HCT116 (cell line): Measurements from ENCODE around the gene OR5A2. TPM values are rescaled to one million over a fixed set of nuclear protein-coding genes. Genes with fewer than 3 reads are reported as not detected.

ENCODE experiments used
- ATAC-seq: fragments of 200-7000 bp; cut with Tn5 transposase; 2 replicates; pipeline ENCODE4 v1.9.1; 2020; ENCODE audit warnings: mild to moderate bottlenecking, moderate library complexity
- BruUV-seq: library from RNA; stranded (reverse); fragments of 400-500 nt; replicated peaks from 2 replicates; lab custom pipeline; 2021; lab: Mats Ljungman, UMichigan
- CTCF ChIA-PET: fragments of 300-600 bp; sonication (Branson Sonifier 250); formaldehyde crosslinking; loops from one replicate; lab custom pipeline; 2021; ENCODE audit warnings: antibody characterized with exemption; lab: Charles Lee
- POLR2A ChIA-PET: fragments of 300-600, 350-600 bp; sonication (Branson Sonifier 250); formaldehyde crosslinking; loops from one replicate; lab custom pipeline; 2021; ENCODE audit warnings: antibody characterized with exemption; lab: Charles Lee
- RAD21 ChIA-PET, 2 experiments: fragments of 300-600 bp; sonication (Branson Sonifier 250); formaldehyde crosslinking; loops; one replicate each; lab custom pipeline; 2023; ENCODE audit warnings: low total read pairs in 2 of 2; ENCODE audit not compliant: uncharacterized antibody in 2 of 2, unreplicated experiment in 2 of 2, low non-redundant PET in 1 of 2; lab: Charles Lee
- DNase-seq: peaks from one replicate; pipeline ENCODE4 v3.0.0-alpha.2; 2010; ENCODE audit warnings: low read depth, low spot score
- H2AFZ ChIP-seq: fragments of 200-600 bp; shearing (Covaris generic), sonication (generic); 2 replicates; pipeline ENCODE4 v1.6.1; 2017; ENCODE audit warnings: low read depth, mixed run types, mixed read lengths, antibody characterized with exemption, low read length; ENCODE audit not compliant: poor library complexity, severe bottlenecking
- H3K27ac ChIP-seq: 2 replicates; pipeline ENCODE4 v1.5.1; 2012; ENCODE audit warnings: low read depth, low read length
- H3K27me3 ChIP-seq: fragments of 200-600 bp; sonication (generic); 2 replicates; pipeline ENCODE4 v1.6.1; 2016; ENCODE audit warnings: mixed run types, low read length, mixed read lengths; ENCODE audit not compliant: insufficient read depth
- H3K36me3 ChIP-seq, 2 experiments: fragments of 200-500 bp in 1 of 2; fragments of 200-600 bp in 1 of 2; sonication (Bioruptor generic) in 1 of 2; sonication (generic) in 1 of 2; 2 replicates each; pipeline versions ENCODE4 v1.5.1 to v1.6.1; 2014 to 2016; ENCODE audit warnings: low read length in 2 of 2, inconsistent platforms in 1 of 2, mixed read lengths in 1 of 2, mixed run types in 1 of 2; ENCODE audit not compliant: insufficient read depth in 2 of 2, control insufficient read depth in 1 of 2
- H3K4me1 ChIP-seq, 2 experiments: fragments of 200-600 bp in 1 of 2; sonication (generic) in 1 of 2; 2 replicates each; pipeline versions ENCODE4 v1.5.1 to v1.6.1; 2012 to 2017; ENCODE audit warnings: low read length in 2 of 2, inconsistent platforms in 1 of 2, mild to moderate bottlenecking in 1 of 2, mixed read lengths in 1 of 2, mixed run types in 1 of 2, moderate library complexity in 1 of 2; ENCODE audit not compliant: insufficient read depth in 2 of 2, control insufficient read depth in 1 of 2
- H3K4me2 ChIP-seq: fragments of 200-600 bp; sonication (generic); 2 replicates; pipeline ENCODE4 v1.6.1; 2017; ENCODE audit warnings: mixed run types, low read length, mixed read lengths
- H3K4me3 ChIP-seq, 2 experiments: fragments of 200-600 bp in 1 of 2; sonication (generic) in 1 of 2; replicated peaks in 1 of 2; 2 replicates each; pipeline ENCODE4 v1.5.1; 2011 to 2016; ENCODE audit warnings: low read length in 2 of 2, control low read depth in 1 of 2, low read depth in 1 of 2, mild to moderate bottlenecking in 1 of 2, mixed read lengths in 1 of 2, mixed run types in 1 of 2
- H3K79me2 ChIP-seq: fragments of 200-600 bp; sonication (generic); 2 replicates; pipeline ENCODE4 v1.6.1; 2017; ENCODE audit warnings: mild to moderate bottlenecking, mixed run types, low read length, moderate library complexity, mixed read lengths; ENCODE audit not compliant: insufficient read depth
- H3K9ac ChIP-seq: fragments of 200-600 bp; sonication (generic); 2 replicates; pipeline ENCODE4 v1.6.1; 2016; ENCODE audit warnings: low read length, mixed read lengths
- H3K9me2 ChIP-seq: fragments of 200-600 bp; sonication (generic), shearing (Covaris generic); 2 replicates; pipeline ENCODE4 v1.6.1; 2017; ENCODE audit warnings: mixed run types, mild to moderate bottlenecking, moderate library complexity; ENCODE audit not compliant: insufficient read depth
- H3K9me3 ChIP-seq, 2 experiments: fragments of 200-500 bp in 1 of 2; fragments of 200-600 bp in 1 of 2; sonication (Bioruptor generic) in 1 of 2; sonication (generic) in 1 of 2; 2 replicates each; pipeline ENCODE4 v1.6.1; 2014 to 2017; ENCODE audit warnings: low read length in 2 of 2, mixed read lengths in 2 of 2, inconsistent platforms in 1 of 2, low read depth in 1 of 2, mild to moderate bottlenecking in 1 of 2, mixed run types in 1 of 2, moderate library complexity in 1 of 2; ENCODE audit not compliant: control insufficient read depth in 1 of 2, insufficient read depth in 1 of 2
- H4K20me1 ChIP-seq: fragments of 200-600 bp; sonication (generic), shearing (Covaris generic); 2 replicates; pipeline ENCODE4 v1.6.1; 2017; ENCODE audit warnings: mixed run types, mild to moderate bottlenecking, moderate library complexity; ENCODE audit not compliant: insufficient read depth
- CBX3 ChIP-seq: IDR thresholded peaks from 2 replicates; pipeline ENCODE4 v1.6.1; 2012; ENCODE audit warnings: low read depth
- CEBPB ChIP-seq: IDR thresholded peaks from 2 replicates; pipeline ENCODE4 v1.6.1; 2012; ENCODE audit warnings: low read depth
- CTCF ChIP-seq, 3 experiments: fragments of 200-600 bp in 1 of 3; sonication (generic) in 1 of 3; IDR thresholded peaks in 2 of 3; conservative IDR thresholded peaks in 1 of 3; 2 replicates each; pipeline ENCODE4 v1.5.1; 2012 to 2017; ENCODE audit warnings: low read depth in 2 of 3, low read length in 2 of 3, antibody characterized with exemption in 1 of 3, borderline replicate concordance in 1 of 3, control low read depth in 1 of 3, mild to moderate bottlenecking in 1 of 3, mixed read lengths in 1 of 3, mixed run types in 1 of 3, moderate library complexity in 1 of 3; ENCODE audit not compliant: insufficient read depth in 1 of 3
- EGR1 ChIP-seq: IDR thresholded peaks from 2 replicates; pipeline ENCODE4 v1.6.1; 2012; ENCODE audit warnings: low read depth
- EZH2 ChIP-seq: fragments of 200-600 bp; sonication (generic); IDR thresholded peaks from 2 replicates; pipeline ENCODE4 v1.6.1; 2017; ENCODE audit warnings: antibody characterized with exemption, mixed run types
- FOSL1 ChIP-seq: IDR thresholded peaks from 2 replicates; pipeline ENCODE4 v1.6.1; 2012; ENCODE audit warnings: low read depth
- POLR2A ChIP-seq: IDR thresholded peaks from 2 replicates; pipeline ENCODE4 v1.7.0; 2011; ENCODE audit warnings: borderline replicate concordance; ENCODE audit not compliant: insufficient read depth, insufficient read length; ENCODE audit errors: extremely low read depth
- POLR2AphosphoS5 ChIP-seq: IDR thresholded peaks from 2 replicates; pipeline ENCODE4 v1.6.1; 2011; ENCODE audit warnings: mild to moderate bottlenecking, low read depth, low read length, moderate library complexity
- SIN3A ChIP-seq: IDR thresholded peaks from 2 replicates; pipeline ENCODE4 v1.6.1; 2012; ENCODE audit warnings: low read depth
- SP1 ChIP-seq: IDR thresholded peaks from 2 replicates; pipeline ENCODE4 v1.6.1; 2012; ENCODE audit warnings: low read depth
- TCF7L2 ChIP-seq: IDR thresholded peaks from 2 replicates; pipeline ENCODE4 v1.7.0; 2011; ENCODE audit warnings: borderline replicate concordance, inconsistent platforms; ENCODE audit not compliant: insufficient read depth, insufficient read length; ENCODE audit errors: extremely low read depth
- YY1 ChIP-seq: IDR thresholded peaks from 2 replicates; pipeline ENCODE4 v1.6.1; 2011; ENCODE audit warnings: low read length, low read depth, moderate library complexity, mild to moderate bottlenecking; ENCODE audit not compliant: insufficient replicate concordance; ENCODE audit errors: extremely low read depth
- ZFX ChIP-seq: fragments of 450-650 bp; IDR thresholded peaks from 2 replicates; pipeline ENCODE4 v1.6.1; 2017
- intact Hi-C: fragments of 100-400 bp; cut with micrococcal nuclease; formaldehyde crosslinking; loops from 2 replicates; pipeline ENCODE4 v1.10.0; 2022
- total RNA-seq: library from RNA; stranded (reverse); gene quantifications from one replicate; pipeline ENCODE4 v1.2.1, GENCODE V29; 2021; ENCODE audit not compliant: unreplicated experiment
- TF ChIP-seq, protein P1 (sequence below): IDR thresholded peaks from 2 replicates; pipeline ENCODE4 v1.6.1; 2012
- TF ChIP-seq, protein P2 (sequence below): IDR thresholded peaks from 2 replicates; pipeline ENCODE4 v1.6.1; 2012

The OR5A2 gene
- total RNA-seq, 1 experiment from 2014 or later: not detected

- ChIA-PET CTCF (interaction anchor here (1.3 kb wide), 1 partner anchor 254 kb away, joined by 3 read pairs; no protein-coding TSS in a partner anchor), POLR2A (no interaction called here), RAD21 (no interaction called here)
- Histone ChIP-seq H3K79me2 (no peaks in the 10 kb centered on the region), H3K36me3 (no peaks in the 10 kb centered on the region), H2AFZ (no peak overlapping the region), H3K9me3 (no peaks in the 10 kb centered on the region), H3K27me3 (no peaks in the 10 kb centered on the region), H4K20me1 (no peaks in the 10 kb centered on the region), H3K4me3 (no peak overlapping the region), H3K9me2 (no peaks in the 10 kb centered on the region), H3K4me2 (no peak overlapping the region), H3K4me1 (no peaks in the 10 kb centered on the region), H3K27ac (no peak overlapping the region), H3K9ac (no peak overlapping the region)
- ATAC-seq (no peak), DNase-seq (no peak)
- intact Hi-C loops: no loop called here
- BruUV-seq: no TSS peak
- TF ChIP-seq SIN3A (no peak), CEBPB (no peak), CTCF (IDR thresholded peaks at IDR 0.05 in 2 of 3, conservative IDR thresholded peaks at IDR 0.05 in 1 of 3; ENCODE audit: borderline replicate concordance in 1 of 3, insufficient read depth in 1 of 3, low read depth in 2 of 3, low read length in 2 of 3) (no peak), POLR2A (no peak), YY1 (no peak), TCF7L2 (no peak), SP1 (no peak), ZFX (no peak), EGR1 (no peak)
Observed at GRCh38 chr11:59425131-59425530, 1.1 kb downstream of the OR5A2 start.

DNA sequence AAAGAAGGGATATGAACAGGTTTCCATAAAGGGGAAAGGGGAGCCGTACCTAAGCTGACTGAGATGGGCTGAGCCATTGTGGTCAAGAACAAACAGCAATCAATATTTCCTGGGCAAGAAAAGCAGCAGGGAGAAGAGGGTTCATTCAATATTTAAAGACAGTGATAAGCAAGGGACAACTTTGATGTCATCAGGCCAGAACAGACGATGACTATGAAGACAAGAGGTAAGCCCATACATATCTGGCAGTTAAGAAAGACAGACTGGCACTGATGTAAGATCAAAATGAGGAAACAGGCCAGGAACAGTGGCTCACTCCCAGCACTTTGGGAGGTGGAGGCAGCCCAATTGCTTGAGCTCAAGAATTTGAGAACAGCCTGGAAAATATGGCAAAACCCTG is 2.4 kb downstream of the OR5A2 start:
- DNase-seq (no peak), ATAC-seq (no peak)
- no peak for TF ChIP-seq SP1
- TF ChIP-seq EZH2: no peak
- no peak for TF ChIP-seq EGR1
- TF ChIP-seq POLR2AphosphoS5: no peak
- no peak for TF ChIP-seq CBX3
- no peak for TF ChIP-seq CEBPB
- no peak for TF ChIP-seq FOSL1
- TF ChIP-seq, protein P1, sequence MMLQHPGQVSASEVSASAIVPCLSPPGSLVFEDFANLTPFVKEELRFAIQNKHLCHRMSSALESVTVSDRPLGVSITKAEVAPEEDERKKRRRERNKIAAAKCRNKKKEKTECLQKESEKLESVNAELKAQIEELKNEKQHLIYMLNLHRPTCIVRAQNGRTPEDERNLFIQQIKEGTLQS: no peak
- TF ChIP-seq, protein P2, sequence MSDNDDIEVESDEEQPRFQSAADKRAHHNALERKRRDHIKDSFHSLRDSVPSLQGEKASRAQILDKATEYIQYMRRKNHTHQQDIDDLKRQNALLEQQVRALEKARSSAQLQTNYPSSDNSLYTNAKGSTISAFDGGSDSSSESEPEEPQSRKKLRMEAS: no peak
- no peak for TF ChIP-seq YY1
- TF ChIP-seq ZFX: no peak
- Histone ChIP-seq H3K36me3 (no peaks in the 10 kb centered on the region), H3K9ac (no peak overlapping the region), H3K4me3 (no peak overlapping the region), H3K27me3 (no peaks in the 10 kb centered on the region), H2AFZ (no peak overlapping the region), H3K27ac (no peak overlapping the region), H3K9me2 (no peaks in the 10 kb centered on the region), H3K79me2 (no peaks in the 10 kb centered on the region), H3K4me2 (no peak overlapping the region), H4K20me1 (no peaks in the 10 kb centered on the region), H3K4me1 (no peaks in the 10 kb centered on the region), H3K9me3 (no peaks in the 10 kb centered on the region)
- ChIA-PET CTCF (no interaction called here), RAD21 (no interaction called here), POLR2A (no interaction called here)
- BruUV-seq: no TSS peak
- intact Hi-C loops: no loop called here
